GM12878 (cell line): ENCODE results near the gene IL18. TPM values are rescaled to one million over a fixed set of nuclear protein-coding genes. Genes with fewer than 3 reads are reported as not detected.

Experiments
- ATAC-seq: fragments of 200-7000 bp; cut with Tn5 transposase; 3 replicates; pipeline ENCODE4 v1.9.1; 2020; ENCODE audit warnings: mild to moderate bottlenecking, moderate library complexity
- BruUV-seq: library from RNA; stranded (reverse); fragments of 400-500 nt; replicated peaks from 2 replicates; lab custom pipeline; 2021; lab: Mats Ljungman, UMichigan
- CTCF ChIA-PET: fragments of 300-600 bp; sonication (Branson Sonifier 250); formaldehyde crosslinking; extraction: SDS; loops from one replicate; lab custom pipeline; 2021; ENCODE audit warnings: inconsistent platforms; lab: Yijun Ruan, JAX
- POLR2A ChIA-PET: fragments of 350-600 bp; formaldehyde crosslinking; extraction: SDS; loops from one replicate; lab custom pipeline; 2021; ENCODE audit warnings: inconsistent platforms; lab: Charles Lee
- RAD21 ChIA-PET: fragments of 300-600 bp; sonication (Branson Sonifier 250); formaldehyde crosslinking; loops from one replicate; lab custom pipeline; 2023; ENCODE audit warnings: antibody characterized with exemption; ENCODE audit not compliant: unreplicated experiment; lab: Charles Lee
- SMC1A ChIA-PET: fragments of 300-600 bp; sonication (Branson Sonifier 250); formaldehyde crosslinking; loops from one replicate; lab custom pipeline; 2023; ENCODE audit not compliant: unreplicated experiment, uncharacterized antibody; lab: Charles Lee
- DNase-seq: peaks from one replicate; pipeline ENCODE4 v3.0.0-alpha.2; 2011; ENCODE audit warnings: low read depth, low spot score
- FAIRE-seq: peaks from 3 replicates; lab custom pipeline; 2011; peaks lifted over from hg19 to GRCh38; lab: Jason Lieb, UNC
- H2AFZ ChIP-seq: 2 replicates; pipeline ENCODE4 v1.6.0; 2011; ENCODE audit warnings: low read depth, low read length, control low read depth; ENCODE audit not compliant: control insufficient read depth
- H3K27ac ChIP-seq: 2 replicates; pipeline ENCODE4 v1.5.1; 2011; ENCODE audit warnings: control low read depth; ENCODE audit not compliant: control insufficient read depth, insufficient read depth
- H3K27me3 ChIP-seq, 2 experiments: replicated peaks in 1 of 2; 2 replicates each; pipeline versions ENCODE4 v1.6.0 to v1.6.1; 2011; ENCODE audit warnings: low read length in 1 of 2; ENCODE audit not compliant: control insufficient read depth in 2 of 2, insufficient read depth in 2 of 2
- H3K36me3 ChIP-seq, 2 experiments: 2 replicates each; pipeline ENCODE4 v1.5.1; 2011; ENCODE audit warnings: low read length in 1 of 2; ENCODE audit not compliant: control insufficient read depth in 2 of 2, insufficient read depth in 2 of 2
- H3K4me1 ChIP-seq: 2 replicates; pipeline ENCODE4 v1.6.1; 2011; ENCODE audit warnings: mild to moderate bottlenecking, low read length, moderate library complexity, mixed read lengths; ENCODE audit not compliant: control insufficient read depth, insufficient read depth
- H3K4me2 ChIP-seq: 2 replicates; pipeline ENCODE4 v1.6.0; 2011; ENCODE audit warnings: control low read depth; ENCODE audit not compliant: control insufficient read depth, insufficient read depth
- H3K4me3 ChIP-seq: fragments of 200-600 bp; sonication (generic); 2 replicates; pipeline ENCODE4 v1.5.1; 2016
- H3K79me2 ChIP-seq: 2 replicates; pipeline ENCODE4 v1.6.0; 2011; ENCODE audit warnings: low read length; ENCODE audit not compliant: control insufficient read depth, insufficient read depth
- H3K9ac ChIP-seq: 2 replicates; pipeline ENCODE4 v1.8.0; 2011; ENCODE audit warnings: low read length, control low read depth, mixed read lengths; ENCODE audit not compliant: control insufficient read depth, insufficient read depth
- H3K9me3 ChIP-seq: replicated peaks from 3 replicates; pipeline ENCODE4 v1.5.1; 2011; ENCODE audit warnings: mild to moderate bottlenecking, low read length; ENCODE audit not compliant: control insufficient read depth, insufficient read depth
- H4K20me1 ChIP-seq: 2 replicates; pipeline ENCODE4 v1.6.0; 2011; ENCODE audit not compliant: control insufficient read depth, insufficient read depth
- BMI1 ChIP-seq: fragments of 450-650 bp; IDR thresholded peaks from 2 replicates; pipeline ENCODE4 v1.6.1; 2016; ENCODE audit warnings: mild to moderate bottlenecking, moderate library complexity, borderline replicate concordance
- NR2C2 ChIP-seq: IDR thresholded peaks from 2 replicates; pipeline ENCODE4 v1.6.1; 2011; ENCODE audit warnings: borderline replicate concordance, low read depth; ENCODE audit not compliant: control insufficient read depth, insufficient read length
- PBX3 ChIP-seq: IDR thresholded peaks from 2 replicates; pipeline ENCODE4 v1.6.1; 2011; ENCODE audit warnings: mild to moderate bottlenecking, low read depth, low read length, moderate library complexity; ENCODE audit not compliant: insufficient replicate concordance
- RCOR1 ChIP-seq: conservative IDR thresholded peaks from 2 replicates; pipeline ENCODE4 v1.6.1; 2012; ENCODE audit warnings: low read depth, low read length, improper control_type of control experiment
- RELB ChIP-seq: fragments of 450-650 bp; IDR thresholded peaks from 2 replicates; pipeline ENCODE4 v1.6.1; 2017; ENCODE audit warnings: low read depth, mild to moderate bottlenecking, moderate library complexity
- SMAD1 ChIP-seq: fragments of 450-650 bp; IDR thresholded peaks from 2 replicates; pipeline ENCODE4 v1.6.1; 2018; ENCODE audit warnings: mild to moderate bottlenecking, low read depth; ENCODE audit not compliant: partially characterized antibody
- SPI1 ChIP-seq: IDR thresholded peaks from 2 replicates; pipeline ENCODE4 v1.6.1; 2011; ENCODE audit warnings: low read depth, mild to moderate bottlenecking, low read length, moderate library complexity, borderline replicate concordance; ENCODE audit not compliant: insufficient read depth
- ZBTB33 ChIP-seq: fragments of 450-650 bp; IDR thresholded peaks from 2 replicates; pipeline ENCODE4 v1.6.1; 2017; ENCODE audit warnings: mild to moderate bottlenecking
- WGBS: methylation state at CpG from one replicate; pipeline ENCODE4 v1.1.6; 2016; ENCODE audit warnings: low lambda C conversion rate; ENCODE audit not compliant: insufficient replicate concordance, insufficient coverage; ENCODE audit errors: missing lambda C conversion rate; 5-methylcytosine and 5-hydroxymethylcytosine counted together
- in situ Hi-C: fragments of 300-500 bp; cut with MboI; formaldehyde crosslinking; loops from 9 replicates; pipeline ENCODE4 v1.14.3; 2018; ENCODE audit warnings: mixed read lengths
- intact Hi-C: fragments of 100-400 bp; cut with micrococcal nuclease; formaldehyde crosslinking; loops from one replicate; pipeline ENCODE4 v1.14.2; 2022; ENCODE audit not compliant: unreplicated experiment
- polyA plus RNA-seq, 11 experiments: library from polyadenylated mRNA; depleted of rRNA in 4 of 11; unstranded in 6 of 11; stranded (reverse) in 5 of 11; fragments of >200 nt; fragmentation: Nextera tagmentation in 4 of 11; fragmentation: Illumina TruSeq in 1 of 11; extraction: Ambion mirVana in 4 of 11; extraction: Trizol in 1 of 11; gene quantifications; 1 replicate in 1 of 11; 2 replicates in 10 of 11; pipeline versions ENCODE4 v1.2.1 to v1.2.3, GENCODE V29; 2011 to 2016; ENCODE audit warnings: inconsistent platforms in 2 of 11, missing spikeins in 2 of 11, low read depth in 1 of 11
- total RNA-seq, 4 experiments: library from RNA; depleted of rRNA in 3 of 4; stranded (reverse); fragments of >200 nt in 3 of 4; fragmentation: Illumina TruSeq in 1 of 4; extraction: Trizol in 1 of 4; gene quantifications; 2 replicates each; pipeline versions ENCODE4 v1.2.1 to v1.2.3, GENCODE V29; 2013 to 2021

IL18 gene
- total and polyA plus RNA-seq, 10 of the 15 experiments (the other 5 are each of a cell fraction or from before 2014, with no cell fraction given): 0.12 to 0.42 (median 0.24) TPM

- no peaks in the 10 kb centered on the region for H3K36me3 ChIP-seq
- no peak for TF ChIP-seq NR2C2
- TF ChIP-seq BMI1: no peak
- no peak for TF ChIP-seq ZBTB33
- no peak for TF ChIP-seq PBX3
- no peak for TF ChIP-seq SMAD1
- no peak for TF ChIP-seq RCOR1
- no peak for TF ChIP-seq RELB
- no peak for TF ChIP-seq SPI1
- TF ChIP-seq, all 136 proteins: peak for 0
- Histone ChIP-seq H3K4me1 (peaks cover 8% of the 10 kb centered on the region), H3K27ac (no peak overlapping the region), H3K9me3 (no peaks in the 10 kb centered on the region), H3K4me3 (no peak overlapping the region), H4K20me1 (no peaks in the 10 kb centered on the region), H3K4me2 (no peak overlapping the region), H3K79me2 (no peaks in the 10 kb centered on the region), H2AFZ (no peak overlapping the region), H3K27me3 (no peaks in the 10 kb centered on the region), H3K9ac (no peak overlapping the region)
- CTCF ChIA-PET: interaction anchor here (0.6 to 3.2 kb wide), 11 partner anchors 14 to 575 kb away, joined by 3 to 24 read pairs (median 4); no protein-coding TSS in a partner anchor
- POLR2A ChIA-PET: no interaction called here
- RAD21 ChIA-PET: interaction anchor here (0.6 to 1.1 kb wide), 2 partner anchors 221 to 249 kb away, joined by 4 to 7 read pairs; no protein-coding TSS in a partner anchor
- WGBS: 14% methylated on average over 1 of the region's 1 CpG
- FAIRE-seq: no peak
- BruUV-seq: no TSS peak
- intact Hi-C loops: loop anchor here (5.0 to 10.0 kb wide), 3 partner anchors 64 to 241 kb away; partner anchors contain the start of gene DIXDC1
- DNase-seq: no peak
- SMC1A ChIA-PET: interaction anchor here (0.7 to 1.4 kb wide), 3 partner anchors 66 to 244 kb away, joined by 3 to 4 read pairs (median 4); no protein-coding TSS in a partner anchor
- in situ Hi-C loops: no loop called here
- no peak for ATAC-seq
These were observed 12.2 kb upstream of the IL18 start for GRCh38 chr11:112176077-112176476.
